Osteocyte (in vitro differentiated cells): ENCODE data around the gene C5orf15. TPM values are rescaled to one million over a fixed set of nuclear protein-coding genes. Genes with fewer than 3 reads are reported as not detected.

Source experiments
- DNase-seq: peaks from one replicate; pipeline ENCODE4 v3.0.0; 2021; ENCODE audit warnings: mixed read lengths; ENCODE audit not compliant: unreplicated experiment; ENCODE audit errors: extremely low spot score
- H3K27ac Mint-ChIP-seq: one replicate; pipeline ENCODE4 v1.8.0; 2021; ENCODE audit warnings: mild to moderate bottlenecking, mixed read lengths; ENCODE audit not compliant: unreplicated experiment
- H3K27me3 Mint-ChIP-seq: one replicate; pipeline ENCODE4 v1.8.0; 2021; ENCODE audit warnings: mixed read lengths; ENCODE audit not compliant: unreplicated experiment
- H3K36me3 Mint-ChIP-seq: one replicate; pipeline ENCODE4 v1.8.0; 2021; ENCODE audit warnings: mixed read lengths; ENCODE audit not compliant: unreplicated experiment
- H3K4me1 Mint-ChIP-seq: one replicate; pipeline ENCODE4 v1.8.0; 2021; ENCODE audit warnings: mixed read lengths; ENCODE audit not compliant: unreplicated experiment
- H3K4me3 Mint-ChIP-seq: one replicate; pipeline ENCODE4 v1.8.0; 2021; ENCODE audit warnings: mild to moderate bottlenecking, moderate library complexity, mixed read lengths; ENCODE audit not compliant: unreplicated experiment
- H3K9me3 Mint-ChIP-seq: one replicate; pipeline ENCODE4 v1.8.0; 2021; ENCODE audit warnings: mixed read lengths; ENCODE audit not compliant: unreplicated experiment
- CTCF ChIP-seq: fragments of 200-600 bp; sonication (generic); IDR thresholded peaks from 2 replicates; pipeline ENCODE4 v1.5.0; 2021; ENCODE audit warnings: antibody characterized with exemption, mild to moderate bottlenecking, moderate library complexity
- total RNA-seq: library from RNA; stranded (reverse); gene quantifications from 2 replicates; pipeline ENCODE4 v1.2.1, GENCODE V29; 2021

C5orf15 gene
- total RNA-seq, 1 donor from 2014 or later = 62.6 TPM

DNA sequence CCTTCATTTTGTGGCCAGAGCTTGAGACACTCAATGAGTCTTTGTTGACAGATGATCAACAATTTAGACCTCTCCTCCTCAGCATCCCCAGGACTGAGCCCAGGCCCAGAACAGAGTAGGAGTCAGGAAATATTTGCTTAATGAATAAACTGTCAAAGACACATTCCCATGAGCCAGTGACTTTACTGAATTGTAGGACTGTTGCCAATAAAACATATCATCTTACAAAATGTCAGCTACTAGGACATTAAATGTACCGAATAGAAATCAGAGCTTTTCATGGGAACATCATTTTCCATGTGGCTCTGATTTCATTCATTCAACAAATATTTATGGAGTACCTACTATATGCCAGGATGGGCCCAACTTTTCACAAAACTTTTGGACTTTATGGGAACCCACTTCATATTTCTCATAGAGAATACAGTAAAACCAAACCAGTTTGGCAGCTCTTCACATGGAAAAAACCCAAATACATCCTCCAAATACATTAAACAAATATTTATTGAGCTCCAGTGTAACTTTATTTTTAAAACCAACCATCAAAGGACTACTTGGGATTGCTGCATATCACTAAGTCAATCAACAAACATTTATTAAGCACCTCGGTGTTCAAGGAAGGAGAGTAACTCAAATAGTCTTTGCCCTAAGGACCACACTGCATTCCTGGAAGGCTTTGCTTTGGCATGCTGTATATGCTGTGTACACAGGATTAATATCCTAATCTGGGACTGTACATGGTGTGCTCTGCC is 24.9 kb upstream of the C5orf15 start:
- H3K4me3 Mint-ChIP-seq = no peak overlapping the region
- DNase-seq = no peak
- H3K36me3 Mint-ChIP-seq = peaks cover 14% of the 10 kb centered on the region
- no peaks in the 10 kb centered on the region for H3K27me3 Mint-ChIP-seq
- TF ChIP-seq CTCF = no peak
- H3K9me3 Mint-ChIP-seq = no peaks in the 10 kb centered on the region
- peaks cover 51% of the 10 kb centered on the region for H3K4me1 Mint-ChIP-seq
- peak overlapping the region; percentile 52 for H3K27ac Mint-ChIP-seq

- peak overlapping the region; percentile 52 for H3K27ac Mint-ChIP-seq
- H3K4me1 Mint-ChIP-seq = peaks cover 50% of the 10 kb centered on the region
- no peak overlapping the region for H3K4me3 Mint-ChIP-seq
- TF ChIP-seq CTCF = no peak
- H3K9me3 Mint-ChIP-seq = no peaks in the 10 kb centered on the region
- H3K36me3 Mint-ChIP-seq = peaks cover 18% of the 10 kb centered on the region
- no peak for DNase-seq
- no peaks in the 10 kb centered on the region for H3K27me3 Mint-ChIP-seq
These were observed 24.2 kb upstream of the C5orf15 start for GRCh38 chr5:133992429-133993155.

DNA sequence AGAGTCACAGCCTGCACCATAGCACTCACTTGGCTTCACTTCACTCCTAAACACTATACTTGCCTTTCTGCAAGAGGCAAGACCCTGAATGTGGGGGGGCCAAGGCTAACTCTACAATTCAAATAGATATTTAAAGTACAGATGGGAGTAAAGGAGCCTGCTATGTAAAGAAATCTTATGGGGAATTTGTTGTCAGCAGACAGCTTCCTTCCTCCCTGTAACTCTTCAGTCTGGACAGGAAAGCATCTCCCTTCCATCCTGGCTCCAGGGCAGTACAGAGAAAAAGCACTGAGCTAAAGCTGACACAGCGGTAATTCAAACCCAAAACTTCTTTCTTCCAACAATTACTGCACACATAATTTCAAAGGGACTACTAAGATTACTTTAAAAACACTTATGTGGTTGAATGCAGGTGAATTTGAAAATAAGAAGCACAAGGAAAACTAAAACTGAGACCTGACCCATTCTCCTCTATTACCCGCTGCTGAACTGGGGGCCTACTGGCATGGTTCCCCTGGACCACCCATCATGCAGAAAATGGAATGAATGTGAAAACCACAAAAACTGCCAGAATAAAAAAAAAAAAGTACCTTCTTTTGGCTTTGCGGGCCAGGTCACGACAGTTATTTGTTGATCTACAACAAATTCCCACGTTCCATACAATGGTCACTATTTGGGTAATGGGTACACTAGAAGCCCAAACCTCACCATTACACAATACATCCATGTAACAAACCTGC is 22.9 kb upstream of the C5orf15 start:
- Mint-ChIP-seq H3K27ac (no peak overlapping the region), H3K4me3 (no peak overlapping the region), H3K9me3 (no peaks in the 10 kb centered on the region), H3K27me3 (no peaks in the 10 kb centered on the region), H3K4me1 (peaks cover 48% of the 10 kb centered on the region), H3K36me3 (peaks cover 19% of the 10 kb centered on the region)
- no peak for DNase-seq
- TF ChIP-seq CTCF = no peak

DNA sequence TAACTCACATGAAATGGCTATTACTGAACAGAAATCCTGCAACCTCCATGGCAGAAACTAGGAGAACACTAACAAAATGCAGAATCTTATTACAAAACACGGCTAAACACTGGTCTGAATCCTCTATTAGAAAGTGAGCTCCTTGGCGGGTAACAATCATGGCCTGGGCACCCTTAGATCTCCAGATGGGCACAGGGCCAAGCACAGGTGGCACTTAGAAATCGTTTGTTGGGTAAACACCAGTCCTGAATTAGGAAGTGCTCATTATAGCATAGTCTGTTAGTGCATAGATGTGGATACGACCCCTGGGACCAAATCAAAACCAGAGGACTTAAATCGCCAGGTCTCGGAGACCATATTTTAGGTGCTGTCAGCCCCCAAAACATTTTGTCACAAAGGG is 22.0 kb upstream of the C5orf15 start:
- peaks cover 48% of the 10 kb centered on the region for H3K4me1 Mint-ChIP-seq
- no peak for DNase-seq
- H3K4me3 Mint-ChIP-seq = no peak overlapping the region
- peaks cover 22% of the 10 kb centered on the region for H3K36me3 Mint-ChIP-seq
- H3K27ac Mint-ChIP-seq = no peak overlapping the region
- no peaks in the 10 kb centered on the region for H3K9me3 Mint-ChIP-seq
- H3K27me3 Mint-ChIP-seq = no peaks in the 10 kb centered on the region
- no peak for TF ChIP-seq CTCF
